Activated CD4-positive, alpha-beta T cell treated with anti-CD3 and anti-CD28 coated beads for 48 hours (primary cell): ENCODE data around the gene RHOT1.
"Not testable (repeated sequence)": the region's sequence is repeated elsewhere in the genome, so short reads cannot be mapped to it uniquely, and the experiment has no call there.

Experiments
- DNase-seq: peaks from one replicate; pipeline ENCODE4 v3.0.0-alpha.2; 2020

The RHOT1 gene

GRCh38 chr17:32160526-32160925 lies 18.2 kb downstream of the RHOT1 start:
- no peak for DNase-seq

GRCh38 chr17:32161029-32161428 lies 18.7 kb downstream of the RHOT1 start:
- DNase-seq: no peak

- DNase-seq: no peak
These were observed 19.4 kb downstream of the RHOT1 start for GRCh38 chr17:32161506-32162365.

GRCh38 chr17:32174889-32175288 lies 32.6 kb downstream of the RHOT1 start:
- DNase-seq: no peak

GRCh38 chr17:32178679-32179078 lies 36.4 kb downstream of the RHOT1 start:
- not testable (repeated sequence) for DNase-seq

GRCh38 chr17:32179103-32179502 lies 36.8 kb downstream of the RHOT1 start:
- not testable (repeated sequence) for DNase-seq

GRCh38 chr17:32179526-32179925 lies 37.2 kb downstream of the RHOT1 start:
- DNase-seq: not testable (repeated sequence)

- DNase-seq: not testable (repeated sequence)
These were observed 38.0 kb downstream of the RHOT1 start for GRCh38 chr17:32180262-32180661.

GRCh38 chr17:32185875-32186274 lies 43.6 kb downstream of the RHOT1 start:
- no peak for DNase-seq

GRCh38 chr17:32187271-32187670 lies 45.0 kb downstream of the RHOT1 start:
- no peak for DNase-seq

GRCh38 chr17:32189343-32189742 lies 47.0 kb downstream of the RHOT1 start:
- no peak for DNase-seq

GRCh38 chr17:32191306-32191705 lies 49.0 kb downstream of the RHOT1 start:
- no peak for DNase-seq

- no peak for DNase-seq
These were observed 50.1 kb downstream of the RHOT1 start for GRCh38 chr17:32192379-32192778.

- DNase-seq: no peak
These were observed 55.7 kb downstream of the RHOT1 start for GRCh38 chr17:32197987-32198386.

GRCh38 chr17:32206861-32207260 lies 64.6 kb downstream of the RHOT1 start:
- DNase-seq: no peak

GRCh38 chr17:32208436-32208835 lies 66.1 kb downstream of the RHOT1 start:
- DNase-seq: no peak

- DNase-seq: no peak
These were observed 67.3 kb downstream of the RHOT1 start for GRCh38 chr17:32209608-32210007.

- DNase-seq: no peak
These were observed 69.4 kb downstream of the RHOT1 start for GRCh38 chr17:32211671-32212070.

GRCh38 chr17:32215696-32216095 lies 73.4 kb downstream of the RHOT1 start:
- DNase-seq: no peak

GRCh38 chr17:32222621-32223020 lies 80.3 kb downstream of the RHOT1 start:
- no peak for DNase-seq

- DNase-seq: no peak
These were observed 81.4 kb downstream of the RHOT1 start for GRCh38 chr17:32223703-32224102.

GRCh38 chr17:32226886-32227285 lies 84.6 kb downstream of the RHOT1 start:
- no peak for DNase-seq

GRCh38 chr17:32227910-32228309 lies 85.6 kb downstream of the RHOT1 start:
- DNase-seq: no peak

GRCh38 chr17:32235588-32235987 lies 93.3 kb downstream of the RHOT1 start:
- DNase-seq: no peak

GRCh38 chr17:32239456-32239855 lies 97.2 kb downstream of the RHOT1 start:
- DNase-seq: no peak
